GM19328 (cell line): ENCODE results near the gene SNTB2.

Experiments used
- ATAC-seq: cut with Tn5 transposase; IDR thresholded peaks from one replicate; pipeline ENCODE4 v1.9.1; 2021; ENCODE audit warnings: mild to moderate bottlenecking, moderate library complexity; ENCODE audit not compliant: unreplicated experiment

SNTB2 gene

DNA sequence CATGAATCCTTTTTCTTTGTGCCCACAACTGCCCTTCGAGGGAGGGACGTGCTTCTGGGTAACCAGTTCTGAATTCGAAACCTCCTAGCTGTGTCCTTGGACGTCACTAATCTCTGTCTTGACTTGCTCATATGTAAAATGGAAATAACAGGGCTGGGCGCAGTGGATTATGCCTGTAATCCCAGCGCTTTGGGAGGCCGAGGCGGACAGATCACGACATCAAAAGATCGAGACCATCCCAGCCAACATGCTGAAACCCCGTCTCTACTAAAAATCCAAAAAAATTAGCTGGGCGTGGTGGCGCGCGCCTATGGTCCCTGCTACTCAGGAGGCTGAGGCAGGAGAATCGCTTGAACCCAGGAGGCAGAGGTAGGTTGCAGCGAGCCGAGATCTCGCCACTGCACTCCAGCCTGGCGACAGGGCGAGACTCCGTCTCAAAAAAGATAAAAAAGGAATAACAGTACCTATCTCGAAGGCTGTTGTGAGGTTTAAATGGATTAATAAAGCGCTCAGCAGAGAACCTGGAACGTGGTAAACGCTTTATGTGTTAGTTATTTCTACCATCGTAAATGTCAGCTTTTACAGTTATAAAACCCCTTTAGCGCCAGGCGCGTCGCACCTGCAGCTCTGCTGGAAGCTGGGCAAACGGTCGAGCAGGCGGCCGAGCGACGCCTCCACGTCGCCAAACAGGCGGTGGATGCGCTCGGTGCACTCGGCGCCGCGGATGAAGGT lies 151.8 kb downstream of the SNTB2 start:
- ATAC-seq = no peak

- peak; percentile 81 for ATAC-seq
Observed at GRCh38 chr16:69339289-69340094, 152.5 kb downstream of the SNTB2 start, which contains the start of the genes COG8 and NIP7. TSS of gene COG8 (minus strand) at chr16:69339564. CDS start at chr16:69339552, 12 bp downstream. TSS of gene NIP7 (plus strand) at chr16:69339772. CDS start at chr16:69339830, 58 bp downstream.

DNA sequence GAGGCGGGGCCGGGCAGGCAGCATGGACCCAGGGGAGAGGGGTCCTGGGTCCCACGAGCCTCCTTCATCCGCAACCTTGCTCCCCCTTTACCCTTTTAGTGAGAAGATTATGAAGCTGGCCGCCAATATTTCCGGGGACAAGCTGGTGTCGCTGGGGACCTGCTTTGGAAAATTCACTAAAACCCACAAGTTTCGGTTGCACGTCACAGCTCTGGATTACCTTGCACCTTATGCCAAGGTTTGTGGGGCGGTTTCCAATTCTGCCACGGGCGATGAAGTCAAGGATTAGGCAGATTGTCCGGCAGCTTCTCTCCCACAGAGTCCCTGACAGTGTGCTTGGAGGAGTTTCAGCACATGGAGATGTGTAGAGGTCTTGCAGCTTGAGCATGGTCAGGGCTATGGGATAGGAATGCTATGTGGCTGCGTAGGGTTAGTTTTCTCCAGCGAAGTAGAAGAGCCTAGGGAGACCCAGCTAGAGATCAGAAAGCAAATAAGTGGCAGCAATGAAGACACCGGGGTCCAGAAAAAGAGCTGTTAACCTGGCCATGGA lies 153.2 kb downstream of the SNTB2 start:
- no peak for ATAC-seq

DNA sequence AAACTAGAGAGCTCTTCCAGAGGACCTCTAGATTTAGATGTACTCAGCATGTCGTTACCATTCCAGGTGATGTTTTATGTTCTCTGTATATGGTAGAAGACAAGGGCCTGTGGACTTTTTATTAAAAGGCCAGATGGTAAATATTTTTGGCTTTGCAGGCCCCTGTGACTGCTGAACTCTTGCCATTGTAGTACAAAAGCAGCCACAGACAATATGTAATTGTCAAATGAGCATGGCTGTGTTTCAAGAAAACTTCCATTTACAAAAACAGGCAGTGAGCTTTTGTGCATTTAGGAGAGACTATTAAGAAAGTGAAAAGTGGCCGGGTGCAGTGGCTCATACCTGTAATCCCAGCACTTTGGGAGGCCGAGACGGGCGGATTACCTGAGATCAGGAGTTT lies 157.2 kb downstream of the SNTB2 start:
- ATAC-seq = no peak

DNA sequence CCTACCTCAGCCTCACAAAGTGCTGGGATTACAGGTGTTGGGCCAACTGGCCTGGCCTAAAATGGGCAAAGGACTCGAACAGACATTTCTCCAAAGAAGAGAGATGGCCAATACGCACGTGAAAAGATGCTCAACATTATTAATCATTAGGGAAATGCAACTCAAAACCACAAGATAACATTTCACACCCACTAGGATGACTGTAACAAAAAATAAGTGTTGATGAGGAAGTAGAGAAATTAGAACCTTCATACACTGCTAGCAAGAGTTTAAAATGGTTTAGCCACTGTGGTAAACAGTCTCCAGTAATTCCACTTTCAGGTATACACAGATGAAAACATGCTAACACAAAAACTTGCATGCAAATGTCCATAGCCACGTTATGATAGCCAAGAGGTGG lies 159.0 kb downstream of the SNTB2 start:
- ATAC-seq = no peak

DNA sequence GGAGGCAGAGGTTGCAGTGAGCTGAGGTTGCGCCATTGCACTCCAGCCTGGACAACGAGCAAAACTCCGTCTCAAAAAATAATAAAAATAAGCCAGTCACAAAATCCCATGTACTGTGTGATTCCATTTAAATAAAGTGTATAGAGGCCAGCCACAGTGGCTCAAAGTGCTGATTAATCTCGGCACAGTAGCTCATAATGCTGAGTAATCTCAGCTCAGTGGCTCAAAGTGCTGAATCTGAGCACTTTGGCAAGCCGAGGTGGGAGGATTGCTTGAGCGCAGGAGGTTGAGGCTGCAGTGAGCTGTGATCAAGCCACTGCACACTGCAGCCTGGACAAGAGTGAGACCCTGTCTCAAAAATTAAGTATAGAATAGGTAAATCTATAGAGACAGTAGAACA lies 159.7 kb downstream of the SNTB2 start:
- ATAC-seq = no peak

DNA sequence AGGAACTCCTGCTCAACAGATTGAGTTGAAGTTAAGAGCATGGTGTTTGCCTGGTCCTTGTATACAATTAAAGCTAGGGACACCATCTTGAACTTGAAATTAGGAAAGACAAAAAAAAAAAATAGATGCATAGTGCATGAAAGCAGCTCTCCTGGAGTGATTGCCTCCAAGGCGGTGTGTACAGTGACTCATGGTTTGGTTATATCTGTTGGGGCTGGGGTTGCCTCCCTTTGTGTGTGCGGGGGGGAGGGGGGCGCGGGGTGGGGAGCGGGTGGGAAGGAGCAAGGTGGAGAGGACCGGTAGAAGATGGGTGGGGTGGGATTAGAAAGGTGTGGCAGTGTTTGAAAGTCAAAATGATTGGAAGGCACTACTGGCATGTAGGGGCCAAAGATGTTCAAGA lies 161.3 kb downstream of the SNTB2 start:
- no peak for ATAC-seq

DNA sequence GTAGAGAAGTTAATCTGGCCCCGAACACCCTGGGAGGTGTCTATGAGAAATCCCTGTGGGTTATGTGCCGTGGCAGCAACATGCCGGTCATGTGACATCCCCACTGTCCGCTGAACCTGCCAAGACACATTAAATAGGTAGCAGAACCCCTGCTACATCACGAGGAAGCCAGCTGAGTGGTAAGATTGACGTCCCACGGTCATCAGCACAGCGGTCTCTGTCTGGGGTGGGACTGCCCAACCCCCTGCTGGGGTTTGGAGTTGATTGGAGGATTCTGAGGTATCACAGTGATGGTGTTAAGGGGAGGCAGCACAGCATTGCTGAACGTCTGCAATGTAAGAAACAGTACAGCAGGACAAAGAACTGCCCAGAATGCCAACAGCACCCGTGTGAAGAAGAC lies 162.6 kb downstream of the SNTB2 start:
- ATAC-seq = no peak

DNA sequence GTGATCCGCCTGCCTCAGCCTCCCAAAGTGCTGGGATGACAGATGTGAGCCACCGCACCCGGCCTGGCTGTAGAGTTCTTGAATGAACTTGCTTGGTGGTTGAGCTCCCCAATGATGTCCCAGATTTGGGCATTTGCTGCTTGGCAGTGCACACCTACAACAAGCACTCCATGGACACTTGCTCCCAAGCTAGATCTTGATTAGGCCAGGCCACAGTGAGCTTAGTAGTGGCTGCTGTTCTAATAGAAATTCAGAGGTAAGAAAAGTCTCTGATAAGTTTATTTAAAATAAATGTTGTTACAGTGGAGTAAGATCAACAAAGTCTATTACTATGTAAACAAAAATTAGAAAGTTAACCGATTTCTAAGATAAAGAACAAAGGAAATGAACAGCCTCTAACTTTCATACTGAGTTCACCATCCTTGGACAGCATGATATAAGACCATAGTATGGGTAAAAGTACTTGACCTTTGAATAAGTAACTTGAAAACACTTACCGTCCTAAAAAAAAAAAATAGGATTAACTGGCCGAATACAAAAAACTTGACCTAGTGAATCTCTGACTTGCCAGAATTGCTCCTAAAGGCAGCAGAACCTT lies 163.7 kb downstream of the SNTB2 start:
- ATAC-seq = no peak

DNA sequence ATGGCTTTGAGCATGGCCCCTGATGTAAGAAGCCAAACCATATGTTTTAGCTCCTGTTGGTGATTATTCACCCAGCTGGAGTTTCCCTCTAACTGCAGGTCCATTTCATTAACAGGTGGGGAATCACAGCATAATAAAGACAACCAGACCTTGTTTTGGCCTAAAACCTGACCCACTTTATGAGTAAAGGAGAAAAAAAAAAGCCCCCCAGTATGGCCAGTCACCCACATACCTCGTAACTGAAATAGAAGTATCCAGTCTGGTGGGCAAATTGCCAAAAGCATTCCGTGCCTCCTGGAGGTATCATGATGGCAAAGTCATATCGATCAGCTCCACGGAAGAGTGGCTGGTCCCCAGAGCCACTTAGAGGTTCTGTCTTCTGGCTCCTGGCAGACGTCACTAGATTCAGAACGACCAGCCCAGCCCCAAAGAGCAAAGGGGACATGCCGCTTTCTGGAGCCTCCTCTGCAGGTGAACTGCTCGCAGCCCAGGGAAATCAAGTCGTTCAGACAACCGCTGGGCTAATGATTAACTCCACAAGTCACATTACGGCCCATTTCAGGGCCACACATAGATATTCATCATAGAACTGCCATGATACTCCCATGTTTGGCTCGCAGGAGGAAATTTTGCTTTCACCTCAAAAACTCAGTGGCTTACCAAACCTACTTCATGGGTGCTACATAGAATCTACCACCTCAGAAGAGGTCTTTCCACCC lies 164.5 kb downstream of the SNTB2 start, which contains the start of gene TMED6:
TSS of gene TMED6 (minus strand) at position 478 of the 719 bp plus-strand sequence. CDS start at position 445, 33 bp downstream.
- ATAC-seq = no peak
